ENCODE data around the gene TSEN54.
"Not testable (repeated sequence)": the region's sequence is repeated elsewhere in the genome, so short reads cannot be mapped to it uniquely, and the experiment has no call there.

The TSEN54 gene

DNA sequence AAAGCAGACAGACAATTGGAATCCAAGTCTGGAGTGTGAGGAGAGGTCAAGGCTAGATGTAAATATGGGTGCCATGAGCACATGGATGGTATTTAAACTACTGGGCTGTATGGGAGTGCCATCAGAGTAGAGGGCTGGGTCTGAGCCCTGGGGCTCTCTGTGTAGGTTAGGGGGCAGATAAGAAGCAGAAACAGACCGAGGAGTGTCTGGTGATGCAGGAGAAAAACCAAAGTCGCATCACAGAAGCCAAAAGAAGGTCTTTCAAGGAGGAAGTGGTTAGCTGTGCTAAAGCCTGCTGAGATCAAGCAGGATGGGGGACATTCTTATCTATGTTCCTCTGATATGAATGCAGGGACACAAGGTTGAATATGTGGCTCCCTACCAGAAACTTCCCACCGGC is 1.9 kb downstream of the TSEN54 start:
- no peak for DNase-seq (ENCODE audit: low read depth)

DNA sequence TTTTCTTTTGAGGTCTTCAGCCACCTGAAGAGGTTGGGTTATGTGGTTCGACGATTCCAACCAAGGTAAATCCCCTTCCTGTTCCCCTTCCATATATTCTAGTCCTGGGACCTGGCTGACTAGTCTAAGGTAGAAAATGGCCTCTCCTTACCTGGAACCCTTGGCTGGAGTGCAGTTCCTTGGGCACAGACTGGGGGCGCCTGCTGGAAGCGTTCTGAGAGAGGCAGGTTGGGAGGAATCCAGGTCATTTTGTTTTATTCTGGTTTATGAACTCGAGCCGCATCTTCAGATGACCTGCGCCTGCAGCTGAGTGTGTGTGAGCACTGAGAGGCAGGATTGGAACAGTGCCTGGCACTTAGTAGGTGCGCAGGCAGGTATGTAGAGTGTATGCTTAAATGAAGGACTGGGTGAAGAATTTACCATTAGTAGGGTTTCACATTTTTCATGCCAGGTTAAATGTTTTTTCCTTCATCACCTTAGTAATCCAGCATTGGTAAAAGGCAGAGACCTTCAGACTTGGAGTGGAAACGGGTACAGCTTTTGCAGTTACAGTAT is 2.7 kb downstream of the TSEN54 start:
- DNase-seq (ENCODE audit: low read depth): no peak

DNA sequence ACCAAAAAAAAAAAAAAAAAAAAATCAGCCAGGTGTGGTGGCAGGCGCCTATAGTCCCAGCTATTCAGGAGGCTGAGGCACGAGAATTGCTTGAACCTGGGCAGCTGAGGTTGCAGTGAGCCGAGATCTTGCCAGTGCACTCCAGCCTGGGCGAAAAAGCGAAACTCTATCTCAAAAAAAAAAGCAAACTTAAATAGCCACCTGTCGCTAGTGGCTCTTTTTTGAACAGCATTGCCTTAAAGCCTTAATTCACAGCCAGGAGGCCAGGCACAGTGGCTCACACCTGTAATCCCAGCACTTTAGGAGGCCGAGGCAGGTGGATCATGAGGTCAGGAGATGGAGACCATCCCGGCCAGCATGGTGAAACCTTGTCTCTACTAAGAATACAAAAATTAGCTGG is 4.1 kb downstream of the TSEN54 start:
- not testable (repeated sequence) for DNase-seq (ENCODE audit: low read depth)

DNA sequence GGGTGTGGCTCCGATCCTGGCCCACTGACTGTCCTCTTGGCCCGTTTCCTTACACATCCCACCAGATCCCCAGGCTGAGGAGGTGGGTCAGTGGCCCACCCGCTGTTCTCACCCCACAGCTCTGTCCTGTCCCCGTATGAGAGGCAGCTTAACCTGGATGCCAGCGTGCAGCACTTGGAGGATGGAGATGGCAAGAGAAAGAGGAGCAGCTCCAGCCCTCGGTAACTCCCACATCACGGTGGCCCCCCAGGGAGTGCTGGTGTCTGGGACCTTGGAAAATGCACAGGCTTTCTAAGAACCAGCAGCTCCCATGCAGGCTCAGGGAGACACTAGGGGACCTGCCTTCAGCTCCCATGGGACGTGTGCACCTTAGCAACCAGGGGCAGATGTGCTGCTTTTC is 5.0 kb downstream of the TSEN54 start:
- no peak for DNase-seq (ENCODE audit: low read depth)

DNA sequence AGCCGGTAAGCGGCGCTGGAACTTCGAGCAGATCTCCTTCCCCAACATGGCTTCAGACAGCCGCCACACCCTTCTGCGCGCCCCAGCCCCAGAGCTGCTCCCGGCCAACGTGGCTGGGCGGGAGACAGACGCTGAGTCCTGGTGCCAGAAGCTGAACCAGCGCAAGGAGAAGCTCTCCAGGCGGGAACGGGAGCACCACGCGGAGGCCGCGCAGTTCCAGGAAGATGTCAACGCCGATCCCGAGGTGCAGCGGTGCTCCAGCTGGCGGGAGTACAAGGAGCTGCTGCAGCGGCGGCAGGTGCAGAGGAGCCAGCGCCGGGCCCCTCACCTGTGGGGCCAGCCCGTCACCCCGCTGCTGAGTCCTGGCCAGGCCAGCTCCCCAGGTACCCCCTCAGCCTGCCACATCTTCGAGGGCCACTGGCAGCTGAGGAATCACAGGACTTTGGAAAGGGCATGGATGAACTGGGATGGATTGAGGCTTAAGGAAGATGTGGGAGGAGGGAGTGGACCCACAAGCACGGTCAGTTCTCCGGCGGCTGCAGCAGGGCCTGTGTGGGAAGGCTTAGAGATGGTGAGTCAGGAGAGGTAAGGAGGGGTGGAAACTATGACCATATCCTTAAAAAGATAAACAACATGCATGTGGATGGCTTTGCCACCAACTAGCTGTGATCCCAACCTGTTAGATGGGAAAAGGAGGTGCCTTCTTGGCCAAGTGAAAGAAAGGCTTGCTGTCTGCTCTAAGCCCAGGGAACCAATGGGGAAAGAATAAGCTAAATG is 5.8 kb downstream of the TSEN54 start:
- no peak for DNase-seq (ENCODE audit: low read depth)

DNA sequence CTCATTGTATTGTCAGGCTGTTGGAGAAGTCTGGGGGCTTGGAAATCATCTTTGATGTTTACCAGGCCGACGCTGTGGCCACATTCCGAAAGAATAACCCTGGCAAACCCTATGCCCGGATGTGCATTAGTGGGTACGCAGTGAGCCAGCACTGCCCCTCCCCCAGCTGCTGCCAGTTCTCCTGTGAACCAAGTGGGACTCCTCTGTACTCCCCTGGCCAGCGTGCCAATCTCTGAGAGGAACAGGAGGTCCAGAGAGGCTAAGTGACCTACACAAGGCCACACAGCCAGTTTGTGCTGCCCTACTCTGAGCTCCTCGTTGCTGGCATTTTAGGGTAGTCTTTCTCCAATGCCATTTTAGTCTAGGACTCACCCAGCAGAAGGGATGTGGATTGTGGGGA is 7.3 kb downstream of the TSEN54 start:
- DNase-seq (ENCODE audit: low read depth): no peak

DNA sequence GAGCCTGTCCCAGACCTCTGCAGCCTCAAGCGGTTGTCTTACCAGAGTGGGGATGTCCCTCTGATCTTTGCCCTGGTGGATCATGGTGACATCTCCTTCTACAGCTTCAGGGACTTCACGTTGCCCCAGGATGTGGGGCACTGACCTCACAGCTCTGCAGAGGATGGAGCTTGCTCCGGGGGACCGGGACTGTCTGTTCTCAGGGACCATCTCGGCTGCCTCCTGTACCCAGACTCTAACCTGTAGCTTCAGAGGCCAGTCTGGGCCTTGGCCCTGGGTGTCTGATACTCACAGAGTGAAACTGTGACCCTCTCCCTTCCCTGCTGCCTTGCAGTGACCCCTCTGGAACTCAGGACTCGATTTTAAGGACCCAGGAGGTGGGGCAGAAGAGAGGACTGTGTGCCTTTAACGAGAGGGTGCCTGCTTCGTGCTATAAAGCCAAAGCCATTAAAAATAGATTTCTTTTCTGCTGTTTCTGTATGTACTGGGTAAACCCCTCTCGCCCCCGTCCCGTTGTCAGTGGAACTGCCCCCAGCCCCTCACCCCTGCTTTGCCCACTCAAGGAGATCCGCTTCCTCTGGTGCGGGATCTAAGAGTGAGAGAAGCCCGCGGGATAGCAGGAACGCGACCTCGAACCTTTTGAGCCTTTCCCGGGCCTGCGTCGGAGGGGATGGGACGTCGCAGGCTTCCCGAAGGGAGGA is 8.1 kb downstream of the TSEN54 start:
- DNase-seq (ENCODE audit: low read depth): no peak

DNA sequence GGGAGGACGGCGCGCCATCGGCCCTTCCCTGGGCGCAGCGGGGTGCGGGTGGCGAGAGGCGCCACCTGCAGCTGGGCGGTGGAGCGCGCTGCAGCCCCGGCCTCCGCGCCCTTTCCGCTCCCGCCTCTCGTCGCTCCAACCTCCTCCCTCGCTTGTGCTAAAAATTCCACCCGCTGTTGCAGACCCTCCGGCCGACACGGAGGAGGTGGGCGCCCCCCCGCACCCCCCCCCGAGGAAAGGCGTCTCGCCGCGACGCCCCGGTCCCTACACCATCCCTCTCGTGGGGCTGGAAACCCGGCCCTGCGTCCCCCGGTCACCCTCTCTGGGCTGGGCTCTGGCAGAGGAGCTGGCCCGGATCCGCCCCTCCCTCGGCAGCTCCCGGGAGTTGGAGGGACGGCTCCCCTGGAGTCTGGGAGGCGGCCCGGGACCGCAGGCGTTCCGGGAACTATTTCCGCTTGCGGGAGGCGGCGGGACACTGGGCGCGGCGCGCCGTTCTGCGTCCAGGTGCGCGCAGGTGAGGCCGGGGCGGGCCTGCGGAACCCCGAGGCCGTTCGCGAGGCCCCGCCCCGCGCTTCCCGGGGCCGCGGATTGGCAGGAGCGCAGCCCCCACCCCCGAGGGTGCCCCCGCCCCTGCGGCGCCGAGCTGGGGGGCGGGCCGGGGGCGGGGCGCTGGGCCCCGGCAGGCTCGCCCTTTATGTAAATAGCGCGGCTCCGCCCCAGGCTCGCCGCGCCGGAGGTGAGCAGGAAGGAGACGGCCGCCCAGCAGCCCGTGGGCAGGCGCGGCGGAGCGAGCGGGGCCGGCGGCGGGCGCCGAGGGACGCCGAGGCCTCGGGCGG is 8.9 kb downstream of the TSEN54 start, which contains the start of gene LLGL2:
TSS of gene LLGL2 (plus strand) at position 728 of the 836 bp plus-strand sequence. CDS start 17,730 bp downstream, outside the sequence.
- peak; percentile 78 for DNase-seq (ENCODE audit: low read depth)

DNA sequence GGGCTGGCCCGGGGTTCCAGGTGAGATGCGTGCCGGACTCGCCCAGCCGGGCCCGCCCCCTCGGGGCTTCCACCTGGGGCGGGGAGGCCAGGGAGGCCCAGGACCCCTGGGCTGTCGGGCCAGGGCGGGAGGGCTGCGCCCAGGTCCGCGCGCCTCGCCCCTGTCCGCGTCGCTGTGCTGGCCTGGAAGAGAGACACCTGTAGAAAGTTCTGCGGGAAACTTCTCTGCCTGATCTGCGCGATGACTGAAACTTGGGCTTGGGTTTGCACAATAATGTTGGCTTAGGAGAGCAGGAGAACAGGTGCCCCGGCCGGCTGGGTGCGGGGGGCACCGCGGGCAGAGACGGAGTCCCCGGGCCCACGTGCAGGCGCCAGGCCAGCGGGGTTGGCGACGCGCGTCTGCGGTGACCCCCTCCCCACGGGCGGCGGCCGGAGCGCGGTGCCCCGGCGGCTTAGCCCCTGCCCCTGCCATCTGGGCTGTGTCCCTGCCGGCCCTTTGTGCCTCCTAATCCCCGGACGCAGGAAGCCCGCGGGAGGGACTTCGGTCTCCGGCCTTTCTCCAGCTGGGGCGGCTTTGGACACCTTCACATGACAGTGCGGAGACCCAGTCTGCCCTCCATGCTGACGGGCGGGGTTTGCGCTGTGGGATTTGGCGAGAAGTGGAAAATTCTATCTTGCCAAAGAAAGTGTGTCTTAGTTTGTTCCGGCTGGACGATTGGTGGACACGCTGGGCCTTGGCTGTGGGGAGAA is 9.7 kb downstream of the TSEN54 start:
- DNase-seq (ENCODE audit: low read depth): no peak

DNA sequence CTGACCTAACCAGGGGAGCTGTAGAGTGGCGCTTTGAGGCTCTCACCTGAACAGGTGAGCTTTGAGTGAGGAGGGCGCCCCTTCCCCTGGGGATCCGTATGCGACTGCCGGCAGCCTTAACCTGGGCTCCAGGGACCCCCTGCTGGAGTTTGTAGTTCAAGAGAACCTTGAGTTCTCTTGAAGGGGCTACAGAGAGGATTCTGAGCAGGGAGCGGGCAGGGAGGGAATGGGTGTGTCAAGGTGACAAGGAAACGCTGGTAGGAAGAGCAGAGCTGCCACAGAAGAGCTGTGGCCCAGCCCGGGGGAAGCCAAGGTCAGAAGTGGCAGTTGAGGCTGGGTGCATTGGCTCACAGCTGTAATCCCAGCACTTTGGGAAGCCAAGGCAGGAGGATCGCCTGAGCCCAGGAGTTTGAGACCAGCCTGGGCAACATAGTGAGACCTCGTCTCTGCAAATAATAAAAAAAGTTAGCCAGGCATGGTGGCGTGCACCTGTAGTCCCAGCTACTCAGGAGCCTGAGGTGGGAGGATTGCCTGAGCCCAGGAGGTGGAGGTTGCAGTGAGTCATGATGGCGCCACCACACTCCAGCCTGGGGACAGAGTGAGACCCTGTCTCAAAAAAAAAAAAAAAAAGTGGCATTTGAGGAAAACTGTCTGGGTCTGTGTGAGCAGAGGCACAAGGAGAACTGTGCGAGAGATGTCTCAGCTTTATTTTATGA is 10.4 kb downstream of the TSEN54 start:
- no peak for DNase-seq (ENCODE audit: low read depth)

DNA sequence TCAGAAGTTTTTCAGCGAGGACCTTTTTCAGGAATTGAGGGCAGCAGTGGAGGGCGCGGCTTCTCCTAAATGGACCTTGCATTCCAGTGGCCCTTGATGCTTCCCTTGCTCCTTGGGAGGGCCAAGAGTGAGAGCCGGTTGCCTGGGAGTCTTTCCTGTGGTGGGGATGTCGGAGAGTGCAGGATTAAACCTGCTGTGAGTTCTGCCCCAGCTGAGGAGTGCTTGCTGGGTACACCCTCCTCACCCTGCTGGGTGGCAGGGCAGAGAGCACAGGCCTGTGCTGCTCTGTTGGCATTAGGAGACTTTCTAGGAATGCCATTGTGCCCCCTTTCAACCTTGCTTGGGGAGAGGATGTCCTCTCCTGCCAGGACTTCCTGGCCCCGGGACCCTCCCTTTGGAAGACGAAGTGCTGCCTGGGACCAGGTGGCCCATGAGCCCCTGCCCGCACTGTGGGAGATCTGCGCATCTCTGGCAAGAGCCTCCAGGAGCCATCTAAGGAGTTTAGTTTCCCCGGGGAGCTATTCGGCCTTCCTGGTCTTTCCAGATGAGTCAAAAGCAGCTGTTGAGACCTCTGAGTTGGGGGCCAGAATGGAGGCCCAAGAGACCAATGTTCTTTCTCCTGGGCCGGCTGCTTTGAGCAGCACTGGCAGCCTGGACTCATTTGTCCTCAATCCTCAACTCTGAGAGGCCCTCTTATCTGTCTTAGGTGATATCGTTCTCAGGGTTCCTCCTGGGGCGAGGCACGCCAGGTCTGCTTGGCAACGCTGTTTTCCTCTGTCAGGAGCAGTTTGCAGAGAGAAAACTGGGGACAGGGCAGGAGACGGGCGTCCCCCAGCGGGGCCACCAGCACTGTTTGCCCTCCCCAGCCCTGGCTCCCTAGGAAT is 14.8 kb downstream of the TSEN54 start:
- DNase-seq (ENCODE audit: low read depth): no peak

DNA sequence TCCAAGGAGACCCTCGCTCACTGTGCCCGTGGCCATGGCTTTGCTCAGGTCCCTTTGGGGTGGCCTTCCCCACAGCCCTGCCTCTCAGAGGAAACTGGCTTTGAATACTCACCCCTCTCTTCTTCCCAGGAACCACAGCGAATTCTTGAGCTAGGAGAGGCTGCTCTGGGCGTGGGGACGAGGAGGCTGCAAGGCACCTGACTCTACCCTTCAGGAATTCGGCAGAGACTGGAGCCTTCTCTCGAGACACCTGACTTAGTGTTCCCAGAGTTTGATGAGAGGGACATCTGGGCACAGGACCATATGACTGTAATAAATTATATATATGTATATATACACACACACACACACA is 15.4 kb downstream of the TSEN54 start:
- DNase-seq (ENCODE audit: low read depth): no peak

DNA sequence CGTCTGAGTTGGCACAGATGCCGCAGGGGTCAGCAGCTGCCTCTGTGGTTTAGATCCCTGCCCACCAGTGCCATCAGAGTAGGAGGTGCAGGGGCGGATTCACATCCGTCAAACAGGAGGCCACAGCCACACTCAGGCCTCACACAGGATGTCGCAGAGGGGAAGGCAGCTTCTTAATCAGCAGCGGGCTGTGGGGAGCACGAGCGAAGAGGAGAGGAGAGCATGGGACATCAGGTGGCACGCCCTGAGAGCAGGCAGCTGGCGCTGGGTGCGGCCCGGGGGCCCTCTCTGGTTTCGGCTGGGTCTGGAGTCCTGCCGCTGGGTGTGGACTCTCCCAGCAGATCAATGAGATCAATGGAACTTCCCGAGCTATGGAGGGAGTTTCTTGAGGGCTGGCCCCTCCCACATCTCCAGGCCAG is 18.8 kb downstream of the TSEN54 start:
- peak; percentile 54 for DNase-seq (ENCODE audit: low read depth)

DNA sequence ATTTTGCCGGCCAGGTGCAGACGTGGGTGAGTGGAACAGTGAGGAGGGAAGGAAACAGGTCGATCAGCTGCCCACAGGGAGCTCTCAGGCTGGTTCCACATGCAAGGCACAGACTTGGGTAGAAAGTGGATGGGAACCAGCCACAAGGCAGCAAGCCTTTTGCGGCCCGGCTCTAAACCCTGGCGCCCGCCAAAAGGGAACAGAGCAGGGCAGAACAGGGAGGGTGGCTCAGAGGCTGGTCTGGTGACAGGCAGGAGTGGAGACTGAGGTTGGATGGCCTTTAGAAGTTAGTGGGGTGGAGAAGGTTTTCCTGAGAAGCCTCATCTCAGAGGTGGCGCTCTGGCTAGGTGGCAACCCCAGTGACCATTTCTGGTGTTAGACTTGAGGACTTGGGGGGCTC is 19.5 kb downstream of the TSEN54 start:
- DNase-seq (ENCODE audit: low read depth): no peak

DNA sequence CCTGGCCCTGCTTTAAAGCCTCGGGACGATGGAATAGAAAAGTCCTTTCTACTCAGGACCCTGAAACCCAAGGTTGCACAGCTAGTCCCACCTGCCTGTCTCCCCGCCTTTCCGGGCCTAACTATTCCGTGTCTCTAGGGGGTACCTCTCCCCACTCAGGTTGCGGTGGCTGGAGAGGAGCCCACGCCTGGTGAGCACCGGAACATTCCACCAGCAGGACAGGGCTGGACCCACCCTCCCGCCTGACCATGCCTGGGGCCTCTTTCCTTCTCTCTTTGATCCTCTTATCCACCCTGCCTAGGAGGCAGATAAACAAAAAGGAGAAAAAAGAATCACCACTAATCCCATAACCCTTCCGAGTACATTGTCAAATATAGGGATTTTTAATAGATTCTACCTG is 20.0 kb downstream of the TSEN54 start:
- no peak for DNase-seq (ENCODE audit: low read depth)

DNA sequence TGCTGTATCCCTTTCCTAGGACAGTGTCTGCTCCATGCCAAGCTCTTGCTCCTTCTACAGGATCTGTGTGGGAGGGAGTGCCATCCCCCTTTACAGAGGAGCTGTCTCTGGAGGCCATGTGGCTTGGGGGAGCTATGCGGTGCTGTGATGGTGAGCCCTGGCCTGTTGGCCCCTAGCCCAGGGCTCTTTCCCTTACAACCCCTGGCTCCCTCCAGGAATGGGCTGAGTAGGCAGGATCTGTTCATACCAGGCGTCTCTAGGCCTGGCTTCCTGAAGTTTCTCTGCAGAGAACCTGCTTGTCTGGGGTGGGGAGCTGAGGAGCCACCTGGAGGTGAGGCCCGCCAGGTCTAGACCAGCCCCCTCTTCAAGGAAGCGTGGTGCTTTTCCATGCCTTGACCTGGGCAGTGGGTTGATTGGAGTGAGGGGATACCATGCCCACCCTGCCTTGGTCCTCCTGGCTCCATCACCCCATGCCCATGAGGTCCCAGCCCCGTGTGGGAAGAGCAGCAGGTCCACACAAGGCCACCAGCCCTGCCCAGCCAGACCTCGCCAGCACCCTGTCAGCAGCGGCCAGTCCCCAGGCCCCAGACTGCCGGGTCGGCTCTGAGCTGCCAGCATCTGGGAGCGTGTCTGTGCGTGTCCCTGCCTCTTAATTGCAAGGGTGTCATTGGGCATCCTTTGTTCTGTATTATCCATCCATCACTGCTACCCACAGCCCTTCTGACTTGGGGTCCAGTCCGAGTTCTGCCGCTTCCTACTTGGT is 23.8 kb downstream of the TSEN54 start:
- no peak for DNase-seq (ENCODE audit: low read depth)

DNA sequence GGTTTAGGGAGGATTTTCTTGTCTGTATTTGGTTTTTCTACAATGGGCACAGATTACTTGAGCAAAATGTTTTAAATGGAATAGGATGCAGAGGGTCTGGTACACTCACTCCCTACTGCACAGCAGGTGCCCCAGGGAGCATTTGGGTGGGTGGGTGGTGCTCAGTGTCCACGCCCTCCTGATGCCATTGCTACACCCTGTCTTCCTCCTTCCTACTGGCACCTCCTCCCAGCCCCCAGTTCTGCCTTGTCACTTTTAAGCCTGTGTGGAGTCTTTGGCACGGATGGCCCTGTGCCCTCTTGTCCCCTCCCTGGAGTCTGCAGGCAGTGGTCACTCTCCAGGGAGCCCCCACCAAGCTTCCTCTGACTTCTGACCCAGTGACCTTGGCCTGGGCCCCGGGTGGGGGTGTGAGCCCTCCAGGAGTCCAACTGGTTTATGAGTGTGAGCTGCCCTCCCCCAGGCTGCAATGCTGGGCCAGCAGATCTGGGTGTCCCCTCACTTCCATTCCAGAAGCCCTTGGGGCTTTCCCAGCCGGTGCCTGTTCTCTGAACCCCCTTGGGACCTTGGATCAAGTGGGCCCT is 24.7 kb downstream of the TSEN54 start:
- DNase-seq (ENCODE audit: low read depth): no peak

DNA sequence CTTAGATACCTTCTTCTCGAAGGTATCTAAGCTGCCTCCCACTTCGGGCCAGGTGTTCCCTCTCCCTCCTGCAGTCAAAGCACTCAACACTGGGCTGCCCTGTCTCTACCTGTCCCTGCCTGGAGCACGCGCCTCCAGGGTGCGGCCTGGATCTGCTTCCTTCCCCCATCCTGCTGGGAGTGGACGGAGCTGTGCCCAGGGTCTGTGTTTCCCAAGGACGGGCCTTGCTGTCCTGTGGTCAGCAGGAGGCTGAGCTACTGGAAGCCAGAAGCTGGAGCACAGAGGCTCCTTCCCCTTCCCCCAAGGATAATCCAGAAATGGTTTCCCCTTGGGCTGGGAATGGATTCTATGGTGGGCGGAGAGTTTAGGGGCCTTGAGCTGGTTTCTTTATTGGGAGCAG is 25.9 kb downstream of the TSEN54 start:
- no peak for DNase-seq (ENCODE audit: low read depth)
